SK-N-SH (cell line): ENCODE data around the gene TBL1XR1.

Experiments
- RFX5 ChIP-seq: IDR thresholded peaks from 2 replicates; pipeline ENCODE4 v1.6.1; 2012; ENCODE audit warnings: mild to moderate bottlenecking, improper control_type of control experiment, low read length
- SMC3 ChIP-seq: IDR thresholded peaks from 2 replicates; pipeline ENCODE4 v1.6.1; 2012; ENCODE audit warnings: low read depth, low read length, improper control_type of control experiment
- TF ChIP-seq, protein P1 (sequence below): fragments of 200-600 bp; sonication (generic); IDR thresholded peaks from 2 replicates; pipeline ENCODE4 v1.6.1; 2017; ENCODE audit warnings: antibody characterized with exemption, mild to moderate bottlenecking, moderate library complexity

DNA sequence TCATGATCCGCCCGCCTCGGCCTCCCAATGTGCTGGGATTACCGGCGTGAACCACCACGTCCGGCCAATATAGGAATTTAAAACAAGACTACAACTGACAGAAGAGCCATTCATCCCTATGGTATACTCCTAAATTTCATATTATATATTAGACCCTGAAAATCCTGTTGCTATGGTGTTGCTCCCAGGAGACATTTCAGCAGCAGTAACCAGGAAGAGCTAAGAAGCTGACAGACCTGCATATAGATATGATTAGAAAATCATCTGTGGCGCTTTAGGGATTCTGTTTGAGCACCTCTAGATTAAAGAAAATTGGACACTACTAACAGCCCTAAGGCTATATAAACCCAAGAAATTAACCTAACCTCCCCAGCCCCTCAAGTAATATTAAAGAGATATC is 38.8 kb downstream of the TBL1XR1 start:
- TF ChIP-seq, protein P1, sequence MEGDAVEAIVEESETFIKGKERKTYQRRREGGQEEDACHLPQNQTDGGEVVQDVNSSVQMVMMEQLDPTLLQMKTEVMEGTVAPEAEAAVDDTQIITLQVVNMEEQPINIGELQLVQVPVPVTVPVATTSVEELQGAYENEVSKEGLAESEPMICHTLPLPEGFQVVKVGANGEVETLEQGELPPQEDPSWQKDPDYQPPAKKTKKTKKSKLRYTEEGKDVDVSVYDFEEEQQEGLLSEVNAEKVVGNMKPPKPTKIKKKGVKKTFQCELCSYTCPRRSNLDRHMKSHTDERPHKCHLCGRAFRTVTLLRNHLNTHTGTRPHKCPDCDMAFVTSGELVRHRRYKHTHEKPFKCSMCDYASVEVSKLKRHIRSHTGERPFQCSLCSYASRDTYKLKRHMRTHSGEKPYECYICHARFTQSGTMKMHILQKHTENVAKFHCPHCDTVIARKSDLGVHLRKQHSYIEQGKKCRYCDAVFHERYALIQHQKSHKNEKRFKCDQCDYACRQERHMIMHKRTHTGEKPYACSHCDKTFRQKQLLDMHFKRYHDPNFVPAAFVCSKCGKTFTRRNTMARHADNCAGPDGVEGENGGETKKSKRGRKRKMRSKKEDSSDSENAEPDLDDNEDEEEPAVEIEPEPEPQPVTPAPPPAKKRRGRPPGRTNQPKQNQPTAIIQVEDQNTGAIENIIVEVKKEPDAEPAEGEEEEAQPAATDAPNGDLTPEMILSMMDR: no peak
- TF ChIP-seq RFX5 (no peak), SMC3 (no peak)
